CD14-positive monocyte (primary cell): Measurements from ENCODE around the gene GPR21. TPM values are rescaled to one million over a fixed set of nuclear protein-coding genes. Genes with fewer than 3 reads are reported as not detected.

Source experiments
- DNase-seq, 3 donors: peaks; one replicate each; pipeline ENCODE4 v3.0.0-alpha.2; 2011 to 2022
- H2AFZ ChIP-seq: 2 replicates; pipeline ENCODE4 v1.6.0; 2012; ENCODE audit warnings: mild to moderate bottlenecking, low read depth, low read length, inconsistent platforms; ENCODE audit not compliant: insufficient read depth, poor library complexity, severe bottlenecking
- H3K27ac ChIP-seq, 2 donors: 1 replicate in 1 of 2; 2 replicates in 1 of 2; pipeline ENCODE4 v1.5.1; 2012 to 2013; ENCODE audit warnings: low read length in 2 of 2, control low read depth in 1 of 2, inconsistent platforms in 1 of 2, low read depth in 1 of 2, mild to moderate bottlenecking in 1 of 2
- H3K27me3 ChIP-seq, 2 donors: one replicate each; pipeline versions ENCODE4 v1.6.0 to v1.6.1; 2011 to 2013; ENCODE audit warnings: low read length in 2 of 2; ENCODE audit not compliant: control insufficient read depth in 2 of 2, insufficient read depth in 2 of 2
- H3K36me3 ChIP-seq, 2 donors: replicated peaks in 1 of 2; 1 replicate in 1 of 2; 2 replicates in 1 of 2; pipeline versions ENCODE4 v1.5.1 to v1.6.1; 2012 to 2013; ENCODE audit warnings: low read length in 2 of 2, control low read depth in 1 of 2, inconsistent platforms in 1 of 2, mild to moderate bottlenecking in 1 of 2; ENCODE audit not compliant: insufficient read depth in 2 of 2, control insufficient read depth in 1 of 2
- H3K4me1 ChIP-seq, 2 donors: 1 replicate in 1 of 2; 2 replicates in 1 of 2; pipeline versions ENCODE4 v1.5.1 to v1.6.1; 2012 to 2013; ENCODE audit warnings: low read length in 2 of 2, control low read depth in 1 of 2, inconsistent platforms in 1 of 2, mild to moderate bottlenecking in 1 of 2, moderate library complexity in 1 of 2; ENCODE audit not compliant: insufficient read depth in 2 of 2, control insufficient read depth in 1 of 2
- H3K4me2 ChIP-seq: replicated peaks from 2 replicates; pipeline ENCODE3; 2012; ENCODE audit warnings: low read length, moderate library complexity, mild to moderate bottlenecking; ENCODE audit not compliant: poor library complexity, severe bottlenecking; ENCODE audit errors: extremely low read depth
- H3K4me3 ChIP-seq, 3 experiments: fragments of 200-600 bp in 1 of 3; sonication (generic) in 1 of 3; replicated peaks in 1 of 3; 1 replicate in 2 of 3; 2 replicates in 1 of 3; pipeline ENCODE4 v1.5.1; 2011 to 2013; ENCODE audit warnings: low read length in 3 of 3, mild to moderate bottlenecking in 3 of 3, control low read depth in 2 of 3, low read depth in 2 of 3, inconsistent platforms in 1 of 3, moderate library complexity in 1 of 3
- H3K79me2 ChIP-seq: 2 replicates; pipeline ENCODE4 v1.6.0; 2012; ENCODE audit warnings: mild to moderate bottlenecking, control low read depth, inconsistent platforms, low read length, moderate library complexity; ENCODE audit not compliant: insufficient read depth
- H3K9ac ChIP-seq: 2 replicates; pipeline ENCODE4 v1.6.0; 2017; ENCODE audit warnings: low read length, mild to moderate bottlenecking; ENCODE audit not compliant: insufficient read depth, poor library complexity, severe bottlenecking
- H3K9me3 ChIP-seq, 2 donors: replicated peaks in 1 of 2; 1 replicate in 1 of 2; 2 replicates in 1 of 2; pipeline versions ENCODE4 v1.5.1 to v1.6.1; 2012 to 2013; ENCODE audit warnings: low read length in 2 of 2, control low read depth in 1 of 2; ENCODE audit not compliant: control insufficient read depth in 1 of 2, insufficient read depth in 1 of 2
- H4K20me1 ChIP-seq: 2 replicates; pipeline ENCODE4 v1.6.0; 2012; ENCODE audit warnings: mild to moderate bottlenecking, low read length, control low read depth, moderate library complexity; ENCODE audit not compliant: insufficient read depth
- H3K27ac Mint-ChIP-seq, 7 donors: one replicate each; pipeline ENCODE4 v1.8.0; 2020; ENCODE audit warnings: mild to moderate bottlenecking in 7 of 7, mixed read lengths in 7 of 7, moderate library complexity in 6 of 7, inconsistent platforms in 2 of 7
- H3K27me3 Mint-ChIP-seq, 3 donors: one replicate each; pipeline ENCODE4 v1.8.0; 2021 to 2022; ENCODE audit warnings: low read depth in 3 of 3, mild to moderate bottlenecking in 3 of 3, mixed read lengths in 3 of 3, moderate library complexity in 3 of 3, inconsistent platforms in 1 of 3
- H3K36me3 Mint-ChIP-seq, 2 donors: one replicate each; pipeline ENCODE4 v1.8.0; 2020; ENCODE audit warnings: mixed read lengths in 2 of 2, inconsistent platforms in 1 of 2, mild to moderate bottlenecking in 1 of 2
- H3K4me1 Mint-ChIP-seq: one replicate; pipeline ENCODE4 v1.8.0; 2020; ENCODE audit warnings: mild to moderate bottlenecking, mixed read lengths
- H3K4me3 Mint-ChIP-seq, 2 donors: one replicate each; pipeline ENCODE4 v1.8.0; 2020; ENCODE audit warnings: mild to moderate bottlenecking in 2 of 2, mixed read lengths in 2 of 2, moderate library complexity in 1 of 2
- H3K9me3 Mint-ChIP-seq, 7 donors: one replicate each; pipeline ENCODE4 v1.8.0; 2020 to 2022; ENCODE audit warnings: mixed read lengths in 7 of 7, mild to moderate bottlenecking in 6 of 7, moderate library complexity in 6 of 7, inconsistent platforms in 2 of 7
- CTCF ChIP-seq: fragments of 200-600 bp; IDR thresholded peaks from one replicate; pipeline ENCODE4 v1.8.0; 2022; ENCODE audit warnings: antibody characterized with exemption, mild to moderate bottlenecking
- WGBS: methylation state at CpG from one replicate; pipeline ENCODE4 v1.1.5; 2013; ENCODE audit warnings: missing lambda C conversion rate; ENCODE audit not compliant: insufficient coverage; 5-methylcytosine and 5-hydroxymethylcytosine counted together
- intact Hi-C, 2 donors: fragments of 100-400 bp; cut with micrococcal nuclease; formaldehyde crosslinking; loops; one replicate each; pipeline versions ENCODE4 v1.15.0 to v1.15.1; 2023
- polyA minus RNA-seq: library from RNA; depleted of rRNA, polyadenylated mRNA; stranded (reverse); fragments of >200 nt; gene quantifications from 2 replicates; pipeline ENCODE4 v1.2.3, GENCODE V29; 2012
- polyA plus RNA-seq, 3 donors: library from polyadenylated mRNA; depleted of rRNA in 1 of 3; unstranded in 2 of 3; stranded (reverse) in 1 of 3; fragments of 300-500 nt in 2 of 3; fragments of >200 nt in 1 of 3; fragmentation: Illumina TruSeq in 2 of 3; gene quantifications; 1 replicate in 2 of 3; 2 replicates in 1 of 3; pipeline ENCODE4 v1.2.3, GENCODE V29; 2012 to 2021
- total RNA-seq, 12 experiments: library from RNA in 1 of 12; stranded (reverse) in 1 of 12; fragments of 120-200 nt in 1 of 12; gene quantifications; one replicate each; pipeline ENCODE4 v1.2.4 and lab custom pipeline; 2013 to 2026; ENCODE audit warnings: mixed read lengths in 6 of 12, inconsistent platforms in 1 of 12

The GPR21 gene
- 0.12 TPM for total RNA-seq (2013)
- polyA plus RNA-seq = under 1 TPM in 1 of 3 donors, not detected in 2; 0.39 TPM
- polyA minus RNA-seq = 1.0 and 1.7 TPM in 2 replicates
- total RNA-seq (lab: John Stamatoyannopoulos, UW) = 0.29 to 3.1 (median 1.2) reads per million in 11 experiments

GRCh38 chr9:123033352-123033751 lies at the start of gene GPR21:
Gene GPR21, plus strand, starts transcription at chr9:123033667. Its CDS starts 900 bp downstream, at chr9:123034567.
- H3K4me1 Mint-ChIP-seq = peaks cover 26% of the 10 kb centered on the region
- no peak within 1 kb of the TSS for H2AFZ ChIP-seq
- H3K9ac ChIP-seq = no peak within 1 kb of the TSS
- TF ChIP-seq CTCF = no peak
- peaks cover 56 to 63% of the 10 kb centered on the region in 2 donors for H3K36me3 Mint-ChIP-seq
- intact Hi-C loops = no loop called here
- no peak for DNase-seq
- peak within 1 kb of the TSS in 2 of 7 donors; percentile 24 to 58 for H3K27ac Mint-ChIP-seq
- peaks cover 6 to 12% (median 8%) of the 10 kb centered on the region in 3 donors for H3K27me3 Mint-ChIP-seq
- 0% methylated on average over 3 of the region's 7 CpGs for WGBS
- peaks cover 0 to 3% (median 0%) of the 10 kb centered on the region in 7 donors for H3K9me3 Mint-ChIP-seq
- H3K9me3 ChIP-seq = no peaks in the 10 kb centered on the region
- H3K27ac ChIP-seq = no peak within 1 kb of the TSS
- peak within 1 kb of the TSS in 1 of 2 donors; percentile 54 for H3K4me3 Mint-ChIP-seq
- peaks cover 0 to 5% of the 10 kb centered on the region in 2 donors for H3K4me1 ChIP-seq
- peaks cover 21% of the 10 kb centered on the region for H4K20me1 ChIP-seq
- H3K27me3 ChIP-seq = peaks cover 0 to 3% of the 10 kb centered on the region in 2 donors
- H3K4me3 ChIP-seq = no peak within 1 kb of the TSS
- H3K36me3 ChIP-seq = peaks cover 13 to 57% of the 10 kb centered on the region in 2 donors
- no peaks in the 10 kb centered on the region for H3K79me2 ChIP-seq
- H3K4me2 ChIP-seq = no peak within 1 kb of the TSS

- Histone ChIP-seq H3K27me3 (no peaks in the 10 kb centered on the region), H4K20me1 (peaks cover 7% of the 10 kb centered on the region), H3K4me1 (no peaks in the 10 kb centered on the region), H3K9me3 (no peaks in the 10 kb centered on the region), H2AFZ (no peak overlapping the region), H3K36me3 (peaks cover 49 to 73% of the 10 kb centered on the region in 2 donors), H3K4me2 (no peak overlapping the region), H3K4me3 (no peak overlapping the region), H3K9ac (no peak overlapping the region), H3K27ac (no peak overlapping the region), H3K79me2 (peaks cover 5% of the 10 kb centered on the region)
- Mint-ChIP-seq H3K27me3 (no peaks in the 10 kb centered on the region), H3K4me1 (no peaks in the 10 kb centered on the region), H3K27ac (peak overlapping the region in 1 of 7 donors; percentile 21), H3K36me3 (peaks cover 36 to 55% of the 10 kb centered on the region in 2 donors), H3K9me3 (no peaks in the 10 kb centered on the region), H3K4me3 (no peak overlapping the region)
- intact Hi-C loops = no loop called here
- DNase-seq = no peak
- WGBS = 97% methylated on average over 5 of the region's 5 CpGs
- TF ChIP-seq CTCF = no peak
These were observed 47.5 kb upstream of the GPR21 start for GRCh38 chr9:122986010-122986409.
